Measurements from ENCODE around the gene CLCN7.

CLCN7 gene

DNA sequence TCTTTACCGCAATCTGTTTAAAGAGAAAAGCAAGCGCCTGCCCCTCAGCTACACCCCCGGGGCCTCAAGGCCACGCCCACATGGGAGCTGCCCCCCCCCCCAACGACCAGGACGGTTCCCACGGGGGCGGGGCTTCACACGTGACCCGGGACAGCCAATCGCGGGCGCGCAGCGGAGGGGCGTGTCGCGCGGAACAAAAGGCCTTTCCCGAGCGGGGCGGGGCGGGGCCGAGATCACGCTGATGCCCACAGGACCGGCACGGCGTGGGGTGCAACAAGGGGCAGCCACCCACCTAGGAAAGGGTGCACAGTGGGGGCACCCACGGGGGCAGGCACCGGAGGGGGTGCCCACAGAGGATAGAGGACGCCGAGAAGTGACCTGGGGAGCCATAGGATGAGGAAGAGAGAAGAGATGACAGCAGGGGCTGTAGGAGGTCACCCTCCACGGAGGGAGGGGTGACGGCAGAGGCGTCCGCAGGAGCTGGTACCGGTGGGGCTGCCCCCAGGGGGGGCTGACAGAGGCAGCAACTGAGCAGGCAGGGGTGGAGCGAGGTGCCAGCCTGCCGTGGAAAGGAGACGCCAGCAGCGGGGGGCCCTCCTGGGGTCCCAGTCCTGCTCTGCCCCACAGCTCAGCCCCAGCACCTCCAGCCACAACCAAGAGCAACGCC, 66.5 kb downstream of the CLCN7 start:
- H3K27me3 ChIP-seq (replicated peaks in 2 of 5; ENCODE audit: control insufficient read depth in 4 of 5, insufficient read depth in 5 of 5, low read length in 4 of 5), result no peaks in the 10 kb centered on the region
- H3K9me3 ChIP-seq (ENCODE audit: control extremely low read depth in 1 of 5, control insufficient read depth in 4 of 5, insufficient read depth in 2 of 5, low read depth in 1 of 5, low read length in 4 of 5), result no peaks in the 10 kb centered on the region
- ChIA-PET CTCF (interaction anchor here (0.6 kb wide), 1 partner anchor 12 kb away, joined by 3 read pairs; the partner anchor contains the start of gene UQCC4), POLR2A (interaction anchor here (0.6 to 1.6 kb wide), 6 partner anchors 12 to 860 kb away, joined by 3 to 8 read pairs (median 4); partner anchors contain the start of genes NUBP2, SPSB3 and UQCC4)
- 6% methylated on average over 38 of the region's 42 CpGs for WGBS (ENCODE audit: insufficient coverage)
- no peak overlapping the region for H3K27ac ChIP-seq (ENCODE audit: insufficient read depth in 1 of 2, low read depth in 1 of 2, low read length in 2 of 2, poor library complexity in 1 of 2, severe bottlenecking in 2 of 2)
- H3K36me3 ChIP-seq (ENCODE audit: control insufficient read depth in 4 of 4, insufficient read depth in 4 of 4, low read length in 3 of 4), result peaks cover 2 to 43% (median 12%) of the 10 kb centered on the region in 4 experiments
- H3K4me1 ChIP-seq (ENCODE audit: control extremely low read depth in 1 of 4, control insufficient read depth in 4 of 4, insufficient read depth in 4 of 4, low read length in 3 of 4), result peaks cover 0 to 14% (median 13%) of the 10 kb centered on the region in 4 experiments
- peak; percentile 90 to 94 (median 93) for DNase-seq
- peak overlapping the region; percentile 33 to 81 (median 66) for H3K4me3 ChIP-seq (ENCODE audit: control insufficient read depth in 1 of 7, extremely low read depth in 1 of 7, insufficient read depth in 4 of 7, low read depth in 2 of 7, low read length in 6 of 7)

GRCh38 chr16:1407753-1408152, 67.1 kb downstream of the CLCN7 start:
- H3K4me3 ChIP-seq (ENCODE audit: control insufficient read depth in 1 of 7, extremely low read depth in 1 of 7, insufficient read depth in 4 of 7, low read depth in 2 of 7, low read length in 6 of 7), result peak overlapping the region in 3 of 7 experiments; percentile 63 to 81 (median 68)
- CTCF ChIA-PET, result interaction anchor here (0.6 kb wide), 1 partner anchor 13 kb away, joined by 3 read pairs; the partner anchor contains the start of gene UQCC4
- POLR2A ChIA-PET, result interaction anchor here (0.6 to 1.6 kb wide), 6 partner anchors 13 to 861 kb away, joined by 3 to 8 read pairs (median 4); partner anchors contain the start of genes NUBP2, SPSB3 and UQCC4
- H3K4me1 ChIP-seq (ENCODE audit: control extremely low read depth in 1 of 4, control insufficient read depth in 4 of 4, insufficient read depth in 4 of 4, low read length in 3 of 4), result peaks cover 0 to 12% (median 12%) of the 10 kb centered on the region in 4 experiments
- peaks cover 6 to 49% (median 13%) of the 10 kb centered on the region in 4 experiments for H3K36me3 ChIP-seq (ENCODE audit: control insufficient read depth in 4 of 4, insufficient read depth in 4 of 4, low read length in 3 of 4)
- no peaks in the 10 kb centered on the region for H3K27me3 ChIP-seq (replicated peaks in 2 of 5; ENCODE audit: control insufficient read depth in 4 of 5, insufficient read depth in 5 of 5, low read length in 4 of 5)
- H3K9me3 ChIP-seq (ENCODE audit: control extremely low read depth in 1 of 5, control insufficient read depth in 4 of 5, insufficient read depth in 2 of 5, low read depth in 1 of 5, low read length in 4 of 5), result no peaks in the 10 kb centered on the region
- WGBS (ENCODE audit: insufficient coverage), result 56% methylated on average over 11 of the region's 11 CpGs
- no peak for DNase-seq
- H3K27ac ChIP-seq (ENCODE audit: insufficient read depth in 1 of 2, low read depth in 1 of 2, low read length in 2 of 2, poor library complexity in 1 of 2, severe bottlenecking in 2 of 2), result no peak overlapping the region

GRCh38 chr16:1403733-1404132, 71.1 kb downstream of the CLCN7 start:
- H3K4me3 ChIP-seq (ENCODE audit: control insufficient read depth in 1 of 7, extremely low read depth in 1 of 7, insufficient read depth in 4 of 7, low read depth in 2 of 7, low read length in 6 of 7), result no peak overlapping the region
- no peaks in the 10 kb centered on the region for H3K27me3 ChIP-seq (replicated peaks in 2 of 5; ENCODE audit: control insufficient read depth in 4 of 5, insufficient read depth in 5 of 5, low read length in 4 of 5)
- no peak overlapping the region for H3K27ac ChIP-seq (ENCODE audit: insufficient read depth in 1 of 2, low read depth in 1 of 2, low read length in 2 of 2, poor library complexity in 1 of 2, severe bottlenecking in 2 of 2)
- 97% methylated on average over 12 of the region's 14 CpGs for WGBS (ENCODE audit: insufficient coverage)
- no peak for DNase-seq
- H3K36me3 ChIP-seq (ENCODE audit: control insufficient read depth in 4 of 4, insufficient read depth in 4 of 4, low read length in 3 of 4), result peaks cover 10 to 71% (median 34%) of the 10 kb centered on the region in 4 experiments
- ChIA-PET POLR2A (no interaction called here), CTCF (interaction anchor here (0.9 to 1.0 kb wide), 2 partner anchors 17 to 40 kb away, joined by 3 read pairs; partner anchors contain the start of gene UQCC4)
- no peaks in the 10 kb centered on the region for H3K9me3 ChIP-seq (ENCODE audit: control extremely low read depth in 1 of 5, control insufficient read depth in 4 of 5, insufficient read depth in 2 of 5, low read depth in 1 of 5, low read length in 4 of 5)
- peaks cover 0 to 12% (median 10%) of the 10 kb centered on the region in 4 experiments for H3K4me1 ChIP-seq (ENCODE audit: control extremely low read depth in 1 of 4, control insufficient read depth in 4 of 4, insufficient read depth in 4 of 4, low read length in 3 of 4)

GRCh38 chr16:1403036-1403435, 71.8 kb downstream of the CLCN7 start:
- Histone ChIP-seq H3K4me3 (ENCODE audit: control insufficient read depth in 1 of 7, extremely low read depth in 1 of 7, insufficient read depth in 4 of 7, low read depth in 2 of 7, low read length in 6 of 7) (no peak overlapping the region), H3K9me3 (ENCODE audit: control extremely low read depth in 1 of 5, control insufficient read depth in 4 of 5, insufficient read depth in 2 of 5, low read depth in 1 of 5, low read length in 4 of 5) (no peaks in the 10 kb centered on the region), H3K4me1 (ENCODE audit: control extremely low read depth in 1 of 4, control insufficient read depth in 4 of 4, insufficient read depth in 4 of 4, low read length in 3 of 4) (peaks cover 0 to 5% (median 5%) of the 10 kb centered on the region in 4 experiments), H3K27me3 (replicated peaks in 2 of 5; ENCODE audit: control insufficient read depth in 4 of 5, insufficient read depth in 5 of 5, low read length in 4 of 5) (no peaks in the 10 kb centered on the region), H3K36me3 (ENCODE audit: control insufficient read depth in 4 of 4, insufficient read depth in 4 of 4, low read length in 3 of 4) (peaks cover 10 to 78% (median 39%) of the 10 kb centered on the region in 4 experiments), H3K27ac (ENCODE audit: insufficient read depth in 1 of 2, low read depth in 1 of 2, low read length in 2 of 2, poor library complexity in 1 of 2, severe bottlenecking in 2 of 2) (no peak overlapping the region)
- ChIA-PET POLR2A (no interaction called here), CTCF (interaction anchor here (0.9 kb wide), 1 partner anchor 39 kb away, joined by 3 read pairs; no protein-coding TSS in a partner anchor)
- 95% methylated on average over 22 of the region's 22 CpGs for WGBS (ENCODE audit: insufficient coverage)
- no peak for DNase-seq

DNA sequence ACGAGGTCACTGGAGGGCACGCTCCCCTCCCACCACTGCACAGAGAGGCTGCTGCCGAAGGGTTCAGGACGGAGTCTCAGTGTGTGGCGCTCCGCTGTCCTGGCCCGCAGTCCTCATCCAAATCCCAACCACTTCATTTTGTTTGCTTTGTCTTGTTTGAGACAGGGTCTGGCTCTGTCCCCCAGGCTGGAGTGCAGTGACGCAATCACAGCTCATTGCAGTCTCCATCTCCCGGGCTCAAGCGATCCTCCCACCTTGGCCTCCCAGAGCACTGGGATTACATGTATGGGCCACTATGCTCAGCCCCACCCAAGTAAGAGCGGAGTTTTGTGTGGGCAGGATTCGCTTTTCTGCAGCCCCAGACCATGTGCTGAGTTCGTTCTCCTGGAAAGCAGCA, 73.1 kb downstream of the CLCN7 start:
- Histone ChIP-seq H3K4me3 (ENCODE audit: control insufficient read depth in 1 of 7, extremely low read depth in 1 of 7, insufficient read depth in 4 of 7, low read depth in 2 of 7, low read length in 6 of 7) (no peak overlapping the region), H3K27ac (ENCODE audit: insufficient read depth in 1 of 2, low read depth in 1 of 2, low read length in 2 of 2, poor library complexity in 1 of 2, severe bottlenecking in 2 of 2) (no peak overlapping the region), H3K27me3 (replicated peaks in 2 of 5; ENCODE audit: control insufficient read depth in 4 of 5, insufficient read depth in 5 of 5, low read length in 4 of 5) (no peaks in the 10 kb centered on the region), H3K4me1 (ENCODE audit: control extremely low read depth in 1 of 4, control insufficient read depth in 4 of 4, insufficient read depth in 4 of 4, low read length in 3 of 4) (no peaks in the 10 kb centered on the region), H3K36me3 (ENCODE audit: control insufficient read depth in 4 of 4, insufficient read depth in 4 of 4, low read length in 3 of 4) (peaks cover 13 to 81% (median 42%) of the 10 kb centered on the region in 4 experiments), H3K9me3 (ENCODE audit: control extremely low read depth in 1 of 5, control insufficient read depth in 4 of 5, insufficient read depth in 2 of 5, low read depth in 1 of 5, low read length in 4 of 5) (no peaks in the 10 kb centered on the region)
- POLR2A ChIA-PET, result no interaction called here
- DNase-seq, result no peak
- CTCF ChIA-PET, result interaction anchor here (1.0 kb wide), 1 partner anchor 12 kb away, joined by 3 read pairs; no protein-coding TSS in a partner anchor
- WGBS (ENCODE audit: insufficient coverage), result over 99% methylated on average over 13 of the region's 13 CpGs

DNA sequence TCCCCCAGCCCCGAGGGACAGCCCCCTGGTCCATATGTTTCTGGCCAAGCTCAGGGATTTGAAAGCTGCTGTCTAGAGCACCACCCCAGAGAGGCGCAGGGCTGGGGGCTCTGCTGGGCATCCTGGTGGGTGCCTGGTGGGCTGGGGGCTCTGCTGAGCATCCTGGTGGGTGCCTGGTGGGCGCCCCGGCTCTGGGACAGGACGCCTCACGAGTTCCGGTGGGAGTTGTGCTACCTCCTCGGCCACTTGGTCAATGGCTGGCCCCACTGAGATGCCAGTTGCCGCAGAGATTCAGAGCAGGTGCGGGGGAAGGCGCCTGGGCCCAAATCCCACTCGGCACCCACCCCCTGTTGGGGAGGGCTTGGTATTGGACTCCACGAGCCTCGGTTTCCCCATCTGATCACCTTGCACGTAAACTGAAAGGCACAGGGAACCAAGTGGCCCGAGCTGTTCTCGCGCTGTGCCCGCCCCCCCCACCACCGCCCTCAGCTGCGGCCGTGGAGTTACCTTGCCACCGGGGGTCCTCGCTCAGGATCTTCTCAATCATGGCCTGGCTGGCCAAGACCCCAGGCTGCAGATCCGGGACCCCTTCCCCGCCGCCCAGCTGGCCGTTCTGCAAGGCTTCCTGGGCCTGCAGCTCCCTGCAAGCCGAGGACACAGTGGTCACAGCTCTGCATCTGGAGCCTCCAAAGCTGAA, 73.6 kb downstream of the CLCN7 start:
- no peak overlapping the region for H3K27ac ChIP-seq (ENCODE audit: insufficient read depth in 1 of 2, low read depth in 1 of 2, low read length in 2 of 2, poor library complexity in 1 of 2, severe bottlenecking in 2 of 2)
- no peaks in the 10 kb centered on the region for H3K27me3 ChIP-seq (replicated peaks in 2 of 5; ENCODE audit: control insufficient read depth in 4 of 5, insufficient read depth in 5 of 5, low read length in 4 of 5)
- no peak overlapping the region for H3K4me3 ChIP-seq (ENCODE audit: control insufficient read depth in 1 of 7, extremely low read depth in 1 of 7, insufficient read depth in 4 of 7, low read depth in 2 of 7, low read length in 6 of 7)
- ChIA-PET CTCF (interaction anchor here (1.0 kb wide), 1 partner anchor 11 kb away, joined by 3 read pairs; no protein-coding TSS in a partner anchor), POLR2A (no interaction called here)
- no peak for DNase-seq
- H3K36me3 ChIP-seq (ENCODE audit: control insufficient read depth in 4 of 4, insufficient read depth in 4 of 4, low read length in 3 of 4), result peaks cover 14 to 82% (median 42%) of the 10 kb centered on the region in 4 experiments
- WGBS (ENCODE audit: insufficient coverage), result 91% methylated on average over 21 of the region's 29 CpGs
- no peaks in the 10 kb centered on the region for H3K4me1 ChIP-seq (ENCODE audit: control extremely low read depth in 1 of 4, control insufficient read depth in 4 of 4, insufficient read depth in 4 of 4, low read length in 3 of 4)
- H3K9me3 ChIP-seq (ENCODE audit: control extremely low read depth in 1 of 5, control insufficient read depth in 4 of 5, insufficient read depth in 2 of 5, low read depth in 1 of 5, low read length in 4 of 5), result no peaks in the 10 kb centered on the region

Measured in common myeloid progenitor, CD34-positive (primary cell).